ENCODE data around the gene NUTF2. TPM values are rescaled to one million over a fixed set of nuclear protein-coding genes. Genes with fewer than 3 reads are reported as not detected.
A peak's percentile ranks its signal among the peaks of the same experiment; 100 is the strongest.

Gene NUTF2
- polyA plus RNA-seq, 3 donors, result 64.2 to 104 (median 90.3) TPM

- no peak for TF ChIP-seq CTCF (IDR thresholded peaks at IDR 0.05)
- peaks cover 0 to 2% (median 2%) of the 10 kb centered on the region in 3 donors for H3K27me3 Mint-ChIP-seq (ENCODE audit: low read depth in 3 of 3)
- H3K27ac Mint-ChIP-seq, result peak within 1 kb of the TSS in 3 of 7 donors; percentile 43 to 84 (median 70)
- intact Hi-C loops (cut with micrococcal nuclease), result loop anchor here (5.0 to 10.0 kb wide), 3 partner anchors 168 to 350 kb away; partner anchors contain the start of gene ESRP2 (in 1 of the 2)
- Histone ChIP-seq H3K27me3 (ENCODE audit: control insufficient read depth in 2 of 2, insufficient read depth in 2 of 2, low read length in 2 of 2) (no peaks in the 10 kb centered on the region), H3K9ac (ENCODE audit: insufficient read depth, low read length, poor library complexity, severe bottlenecking) (no peak within 1 kb of the TSS), H4K20me1 (ENCODE audit: insufficient read depth, low read length) (peaks cover 3% of the 10 kb centered on the region), H3K4me2 (replicated peaks; ENCODE audit: extremely low read depth, low read length, poor library complexity, severe bottlenecking) (no peak within 1 kb of the TSS), H3K4me1 (ENCODE audit: control insufficient read depth in 1 of 2, insufficient read depth in 2 of 2, low read length in 2 of 2) (no peaks in the 10 kb centered on the region), H2AFZ (ENCODE audit: insufficient read depth, low read depth, low read length, poor library complexity, severe bottlenecking) (no peak within 1 kb of the TSS), H3K27ac (ENCODE audit: low read depth in 1 of 2, low read length in 2 of 2) (peak within 1 kb of the TSS in 1 of 2 donors; percentile 11), H3K36me3 (replicated peaks in 1 of 2; ENCODE audit: control insufficient read depth in 1 of 2, insufficient read depth in 2 of 2, low read length in 2 of 2) (peaks cover 67 to 75% of the 10 kb centered on the region in 2 donors), H3K4me3 (replicated peaks in 1 of 3; ENCODE audit: low read depth in 2 of 3, low read length in 3 of 3) (no peak within 1 kb of the TSS), H3K79me2 (ENCODE audit: insufficient read depth, low read length) (no peaks in the 10 kb centered on the region), H3K9me3 (replicated peaks in 1 of 2; ENCODE audit: control insufficient read depth in 1 of 2, insufficient read depth in 1 of 2, low read length in 2 of 2) (no peaks in the 10 kb centered on the region)
- H3K4me3 Mint-ChIP-seq, result no peak within 1 kb of the TSS
- DNase-seq, result no peak
- peaks cover 52 to 79% of the 10 kb centered on the region in 2 donors for H3K36me3 Mint-ChIP-seq
- H3K9me3 Mint-ChIP-seq, result no peaks in the 10 kb centered on the region
- no peaks in the 10 kb centered on the region for H3K4me1 Mint-ChIP-seq
- 93% methylated on average over 18 of the region's 22 CpGs for WGBS (ENCODE audit: insufficient coverage)
Observed at GRCh38 chr16:67884684-67885083, 38.0 kb downstream of the NUTF2 start, which contains the start of gene NRN1L. NRN1L (plus strand) TSS chr16:67884885; CDS start chr16:67884904, 19 bp downstream.

GRCh38 chr16:67885545-67885944, 38.8 kb downstream of the NUTF2 start:
- Histone ChIP-seq H4K20me1 (ENCODE audit: insufficient read depth, low read length) (peaks cover 3% of the 10 kb centered on the region), H3K9ac (ENCODE audit: insufficient read depth, low read length, poor library complexity, severe bottlenecking) (no peak overlapping the region), H3K4me3 (replicated peaks in 1 of 3; ENCODE audit: low read depth in 2 of 3, low read length in 3 of 3) (no peak overlapping the region), H3K4me2 (replicated peaks; ENCODE audit: extremely low read depth, low read length, poor library complexity, severe bottlenecking) (no peak overlapping the region), H3K27me3 (ENCODE audit: control insufficient read depth in 2 of 2, insufficient read depth in 2 of 2, low read length in 2 of 2) (no peaks in the 10 kb centered on the region), H2AFZ (ENCODE audit: insufficient read depth, low read depth, low read length, poor library complexity, severe bottlenecking) (no peak overlapping the region), H3K9me3 (replicated peaks in 1 of 2; ENCODE audit: control insufficient read depth in 1 of 2, insufficient read depth in 1 of 2, low read length in 2 of 2) (no peaks in the 10 kb centered on the region), H3K79me2 (ENCODE audit: insufficient read depth, low read length) (no peaks in the 10 kb centered on the region), H3K27ac (ENCODE audit: low read depth in 1 of 2, low read length in 2 of 2) (no peak overlapping the region), H3K36me3 (replicated peaks in 1 of 2; ENCODE audit: control insufficient read depth in 1 of 2, insufficient read depth in 2 of 2, low read length in 2 of 2) (peaks cover 59 to 67% of the 10 kb centered on the region in 2 donors), H3K4me1 (ENCODE audit: control insufficient read depth in 1 of 2, insufficient read depth in 2 of 2, low read length in 2 of 2) (no peaks in the 10 kb centered on the region)
- Mint-ChIP-seq H3K27me3 (ENCODE audit: low read depth in 3 of 3) (peaks cover 0 to 2% (median 2%) of the 10 kb centered on the region in 3 donors), H3K27ac (no peak overlapping the region), H3K36me3 (peaks cover 43 to 71% of the 10 kb centered on the region in 2 donors), H3K9me3 (no peaks in the 10 kb centered on the region), H3K4me1 (no peaks in the 10 kb centered on the region), H3K4me3 (no peak overlapping the region)
- no peak for TF ChIP-seq CTCF (IDR thresholded peaks at IDR 0.05)
- 94% methylated on average over 11 of the region's 12 CpGs for WGBS (ENCODE audit: insufficient coverage)
- no peak for DNase-seq
- intact Hi-C loops (cut with micrococcal nuclease), result loop anchor here (5.0 to 10.0 kb wide), 2 partner anchors 167 to 349 kb away; partner anchors contain the start of gene ESRP2 (in 1 of the 2)
